Stimulated activated CD8-positive, alpha-beta memory T cell treated with anti-CD3 and anti-CD28 coated beads, Interleukin-12 subunit alpha, Interleukin-12 subunit beta, amount 100 ng/mL, for 4 hours (primary cell): ENCODE results near the gene TMEM95.
A peak's percentile ranks its signal among the peaks of the same experiment; 100 is the strongest.
"Not testable (repeated sequence)": the region's sequence is repeated elsewhere in the genome, so short reads cannot be mapped to it uniquely, and the experiment has no call there.

Experiments
- DNase-seq: peaks from one replicate; pipeline ENCODE4 v3.0.0-alpha.2; 2020; ENCODE audit warnings: low read depth

TMEM95 gene

GRCh38 chr17:7323731-7324437, 31.1 kb upstream of the TMEM95 start:
- DNase-seq: peak; percentile 31

- no peak for DNase-seq
These were observed 30.5 kb upstream of the TMEM95 start for GRCh38 chr17:7324438-7324779.

GRCh38 chr17:7325031-7325528, 29.9 kb upstream of the TMEM95 start:
- no peak for DNase-seq

- no peak for DNase-seq
These were observed 28.8 kb upstream of the TMEM95 start for GRCh38 chr17:7326186-7326585.

GRCh38 chr17:7327056-7327455, 27.9 kb upstream of the TMEM95 start:
- DNase-seq: no peak

- DNase-seq: no peak
These were observed 27.5 kb upstream of the TMEM95 start for GRCh38 chr17:7327501-7327900.

GRCh38 chr17:7328009-7328408, 26.9 kb upstream of the TMEM95 start:
- no peak for DNase-seq

- DNase-seq: no peak
These were observed 26.0 kb upstream of the TMEM95 start, which contains the start of gene NEURL4 for GRCh38 chr17:7328840-7329373. Gene NEURL4, minus strand, starts transcription at chr17:7329335. Its CDS starts 23 bp downstream, at chr17:7329312.

- peak; percentile 92 for DNase-seq
These were observed 25.5 kb upstream of the TMEM95 start for GRCh38 chr17:7329374-7329996.

GRCh38 chr17:7329997-7330637, 24.8 kb upstream of the TMEM95 start:
- DNase-seq: peak; percentile 67

- no peak for DNase-seq
These were observed 24.3 kb upstream of the TMEM95 start for GRCh38 chr17:7330638-7331015.

- no peak for DNase-seq
These were observed 22.8 kb upstream of the TMEM95 start for GRCh38 chr17:7332111-7332510.

- not testable (repeated sequence) for DNase-seq
These were observed 22.3 kb upstream of the TMEM95 start for GRCh38 chr17:7332600-7333069.

- no peak for DNase-seq
These were observed 19.9 kb upstream of the TMEM95 start for GRCh38 chr17:7334938-7335538.

GRCh38 chr17:7335765-7336164, 19.2 kb upstream of the TMEM95 start:
- not testable (repeated sequence) for DNase-seq

- DNase-seq: peak; percentile 69
These were observed 18.4 kb upstream of the TMEM95 start, which contains the start of gene ACAP1 for GRCh38 chr17:7336240-7337175. Gene ACAP1, plus strand, starts transcription at chr17:7336529. Its CDS starts 206 bp downstream, at chr17:7336735.

GRCh38 chr17:7337600-7337999, 17.4 kb upstream of the TMEM95 start:
- DNase-seq: not testable (repeated sequence)

- DNase-seq: no peak
These were observed 14.8 kb upstream of the TMEM95 start for GRCh38 chr17:7340179-7340578.

GRCh38 chr17:7341842-7342241, 13.1 kb upstream of the TMEM95 start:
- DNase-seq: no peak

GRCh38 chr17:7343250-7343649, 11.7 kb upstream of the TMEM95 start:
- no peak for DNase-seq
